Vagina (tissue), 2 donors: ENCODE data around the gene SMOC2.

Source experiments
- POLR2A ChIP-seq, 2 donors: fragments of 450-650 bp; IDR thresholded peaks; one replicate each; pipeline ENCODE4 v1.6.1; 2017; ENCODE audit warnings: antibody characterized with exemption in 2 of 2, mild to moderate bottlenecking in 2 of 2, moderate library complexity in 2 of 2
- POLR2AphosphoS5 ChIP-seq, 2 donors: sonication (generic); formaldehyde crosslinking; IDR thresholded peaks; one replicate each; pipeline ENCODE4 v1.9.0; 2017; ENCODE audit warnings: antibody characterized with exemption in 2 of 2, mild to moderate bottlenecking in 2 of 2, low read depth in 1 of 2; ENCODE audit not compliant: insufficient read depth in 1 of 2
- TF ChIP-seq, protein P1 (sequence below), 3 experiments: fragments of 450-650 bp in 2 of 3; fragments of 200-600 bp in 1 of 3; sonication (generic) in 1 of 3; IDR thresholded peaks; one replicate each; pipeline ENCODE4 v1.5.1; 2017 to 2019; ENCODE audit warnings: antibody characterized with exemption in 3 of 3, mild to moderate bottlenecking in 2 of 3, moderate library complexity in 2 of 3

DNA sequence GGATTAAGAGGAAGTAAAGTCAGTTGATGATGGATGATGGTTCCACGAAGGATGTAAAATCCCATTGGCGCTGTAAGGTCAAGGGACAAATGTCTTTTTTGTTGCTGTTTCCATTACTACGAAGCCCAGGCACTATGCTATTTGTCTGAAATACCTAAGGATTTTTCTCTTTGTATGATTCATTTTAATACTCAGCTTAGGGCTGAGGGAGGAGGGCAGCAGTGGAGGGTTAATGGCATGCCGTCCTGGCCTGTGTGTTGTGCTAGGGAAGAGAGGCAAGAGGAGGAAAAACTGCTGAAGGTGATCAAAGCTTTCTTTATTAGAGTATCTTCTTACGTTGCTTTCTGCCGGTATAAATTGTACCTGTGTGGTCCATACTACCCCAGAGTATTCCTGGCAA is 6.5 kb upstream of the SMOC2 start:
- TF ChIP-seq, protein P1, sequence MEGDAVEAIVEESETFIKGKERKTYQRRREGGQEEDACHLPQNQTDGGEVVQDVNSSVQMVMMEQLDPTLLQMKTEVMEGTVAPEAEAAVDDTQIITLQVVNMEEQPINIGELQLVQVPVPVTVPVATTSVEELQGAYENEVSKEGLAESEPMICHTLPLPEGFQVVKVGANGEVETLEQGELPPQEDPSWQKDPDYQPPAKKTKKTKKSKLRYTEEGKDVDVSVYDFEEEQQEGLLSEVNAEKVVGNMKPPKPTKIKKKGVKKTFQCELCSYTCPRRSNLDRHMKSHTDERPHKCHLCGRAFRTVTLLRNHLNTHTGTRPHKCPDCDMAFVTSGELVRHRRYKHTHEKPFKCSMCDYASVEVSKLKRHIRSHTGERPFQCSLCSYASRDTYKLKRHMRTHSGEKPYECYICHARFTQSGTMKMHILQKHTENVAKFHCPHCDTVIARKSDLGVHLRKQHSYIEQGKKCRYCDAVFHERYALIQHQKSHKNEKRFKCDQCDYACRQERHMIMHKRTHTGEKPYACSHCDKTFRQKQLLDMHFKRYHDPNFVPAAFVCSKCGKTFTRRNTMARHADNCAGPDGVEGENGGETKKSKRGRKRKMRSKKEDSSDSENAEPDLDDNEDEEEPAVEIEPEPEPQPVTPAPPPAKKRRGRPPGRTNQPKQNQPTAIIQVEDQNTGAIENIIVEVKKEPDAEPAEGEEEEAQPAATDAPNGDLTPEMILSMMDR (IDR thresholded peaks at IDR 0.05): no peak
- no peak for TF ChIP-seq POLR2AphosphoS5 (IDR thresholded peaks at IDR 0.05; ENCODE audit: insufficient read depth in 1 of 2, low read depth in 1 of 2)
- no peak for TF ChIP-seq POLR2A (IDR thresholded peaks at IDR 0.05)
